GM18498 (cell line): Measurements from ENCODE around the gene ATP9A.

Experiments used
- ATAC-seq: cut with Tn5 transposase; IDR thresholded peaks from one replicate; pipeline ENCODE4 v1.9.1; 2021; ENCODE audit warnings: mild to moderate bottlenecking, moderate library complexity; ENCODE audit not compliant: unreplicated experiment

The ATP9A gene

GRCh38 chr20:51610111-51610510 is 158.1 kb downstream of the ATP9A start:
- no peak for ATAC-seq

GRCh38 chr20:51609251-51609650 is 158.9 kb downstream of the ATP9A start:
- ATAC-seq: no peak

- ATAC-seq: no peak
Observed at GRCh38 chr20:51608061-51608460, 160.1 kb downstream of the ATP9A start.

GRCh38 chr20:51607170-51607569 is 161.0 kb downstream of the ATP9A start:
- no peak for ATAC-seq

- no peak for ATAC-seq
Observed at GRCh38 chr20:51604851-51605250, 163.3 kb downstream of the ATP9A start.

- no peak for ATAC-seq
Observed at GRCh38 chr20:51602131-51602530, 166.1 kb downstream of the ATP9A start.

GRCh38 chr20:51600950-51601349 is 167.2 kb downstream of the ATP9A start:
- no peak for ATAC-seq

GRCh38 chr20:51600016-51600420 is 168.2 kb downstream of the ATP9A start:
- ATAC-seq: no peak

GRCh38 chr20:51598556-51598955 is 169.6 kb downstream of the ATP9A start:
- ATAC-seq: no peak

- no peak for ATAC-seq
Observed at GRCh38 chr20:51597389-51598231, 170.6 kb downstream of the ATP9A start.

GRCh38 chr20:51596668-51597388 is 171.4 kb downstream of the ATP9A start:
- no peak for ATAC-seq

- ATAC-seq: no peak
Observed at GRCh38 chr20:51595744-51596143, 172.4 kb downstream of the ATP9A start.

GRCh38 chr20:51595058-51595532 is 173.1 kb downstream of the ATP9A start:
- peak; percentile 88 for ATAC-seq

- ATAC-seq: no peak
Observed at GRCh38 chr20:51594236-51595057, 173.7 kb downstream of the ATP9A start.

- no peak for ATAC-seq
Observed at GRCh38 chr20:51593584-51593983, 174.6 kb downstream of the ATP9A start.

GRCh38 chr20:51592564-51592963 is 175.6 kb downstream of the ATP9A start:
- ATAC-seq: no peak

- no peak for ATAC-seq
Observed at GRCh38 chr20:51591871-51592270, 176.3 kb downstream of the ATP9A start.

- ATAC-seq: no peak
Observed at GRCh38 chr20:51588762-51589161, 179.4 kb downstream of the ATP9A start.

GRCh38 chr20:51587145-51587544 is 181.0 kb downstream of the ATP9A start:
- no peak for ATAC-seq

GRCh38 chr20:51586005-51586440 is 182.2 kb downstream of the ATP9A start:
- no peak for ATAC-seq

- no peak for ATAC-seq
Observed at GRCh38 chr20:51585148-51585547, 183.0 kb downstream of the ATP9A start.
